ENCODE measurements around the gene PLCH2.
"Not testable (repeated sequence)": the region's sequence is repeated elsewhere in the genome, so short reads cannot be mapped to it uniquely, and the experiment has no call there.

PLCH2 gene

GRCh38 chr1:2441746-2442145, 34.3 kb upstream of the PLCH2 start:
- no peak for DNase-seq

- DNase-seq: no peak
These were observed 33.4 kb upstream of the PLCH2 start for GRCh38 chr1:2442661-2443060.

- no peak for DNase-seq
These were observed 32.6 kb upstream of the PLCH2 start for GRCh38 chr1:2443277-2444137.

- no peak for DNase-seq
These were observed 31.9 kb upstream of the PLCH2 start for GRCh38 chr1:2444138-2444591.

DNA sequence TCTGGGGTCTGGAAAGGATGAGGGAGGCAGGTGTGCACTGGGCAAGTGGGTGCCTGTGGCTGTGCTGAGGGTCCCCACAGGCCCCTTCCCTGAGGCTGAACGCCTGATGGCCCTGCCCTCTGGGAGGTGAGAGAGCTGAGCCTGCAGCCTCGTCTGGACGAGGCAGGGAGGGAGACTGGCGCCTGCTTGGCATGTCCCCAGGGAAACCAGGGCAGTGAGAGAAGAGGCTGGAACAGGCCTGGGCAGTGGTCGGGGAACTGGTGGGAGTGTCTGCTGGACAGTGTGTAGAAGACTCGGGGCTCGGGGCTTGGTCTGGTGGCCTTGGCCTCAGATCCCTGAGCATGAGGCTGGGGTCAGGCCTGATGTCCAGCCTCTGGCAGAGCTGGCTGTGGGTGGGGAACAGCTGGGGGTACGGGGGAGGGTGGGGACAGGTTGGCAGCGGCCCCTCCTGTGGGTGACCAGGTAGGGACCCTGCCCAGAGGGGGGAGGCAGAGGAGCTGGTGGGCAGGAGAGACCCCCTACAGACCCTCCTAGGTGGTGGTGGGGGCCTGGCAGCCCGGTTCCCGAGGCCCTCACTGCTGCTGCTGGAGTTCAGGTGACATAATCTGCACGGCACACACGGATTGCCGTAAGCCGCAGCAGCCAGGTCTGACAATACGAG, 30.8 kb upstream of the PLCH2 start:
- no peak for DNase-seq

DNA sequence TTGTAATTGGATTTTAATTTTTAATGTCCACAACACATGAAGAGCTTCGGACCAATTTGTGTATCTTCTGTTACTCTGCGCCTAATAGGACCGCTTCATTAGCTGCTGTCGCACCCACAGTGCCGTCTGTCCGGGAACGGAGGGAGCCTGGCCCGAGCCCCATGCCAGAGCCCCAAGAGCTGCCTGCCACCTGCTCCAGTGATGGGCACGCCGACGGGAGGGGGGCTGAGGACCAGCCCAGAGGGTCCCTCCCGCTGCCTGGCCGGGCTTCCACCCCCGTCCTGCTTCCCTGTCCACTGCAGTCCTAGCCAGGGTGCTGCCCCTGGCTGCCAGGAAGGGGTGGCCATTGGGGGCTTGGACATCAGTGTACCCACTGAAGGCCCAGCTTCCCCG, 30.3 kb upstream of the PLCH2 start:
- DNase-seq: no peak

- no peak for DNase-seq
These were observed 29.7 kb upstream of the PLCH2 start for GRCh38 chr1:2446394-2446793.

DNA sequence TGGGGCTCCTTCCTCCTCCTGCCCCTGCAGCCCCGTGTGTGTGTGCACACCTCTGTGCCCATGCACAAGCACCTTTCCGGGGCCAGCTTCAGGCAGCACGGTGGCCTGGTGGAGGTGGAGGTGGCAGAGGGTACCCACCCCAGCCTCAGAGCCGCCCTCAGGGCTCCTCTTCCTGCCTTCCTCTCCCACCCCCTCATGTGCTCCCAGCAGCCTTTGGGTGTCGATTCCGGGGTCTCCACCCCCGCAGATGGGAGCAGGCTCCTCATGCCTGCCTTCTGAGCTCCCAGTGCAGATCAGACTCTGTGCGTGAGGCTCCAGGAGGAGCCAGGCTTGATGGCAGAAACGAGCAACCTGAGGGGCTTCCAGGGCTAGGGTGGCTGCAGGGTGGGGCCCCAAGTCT, 29.2 kb upstream of the PLCH2 start:
- DNase-seq: no peak

- no peak for DNase-seq
These were observed 28.6 kb upstream of the PLCH2 start for GRCh38 chr1:2447276-2448097.

GRCh38 chr1:2448098-2448445, 28.0 kb upstream of the PLCH2 start:
- DNase-seq: no peak

DNA sequence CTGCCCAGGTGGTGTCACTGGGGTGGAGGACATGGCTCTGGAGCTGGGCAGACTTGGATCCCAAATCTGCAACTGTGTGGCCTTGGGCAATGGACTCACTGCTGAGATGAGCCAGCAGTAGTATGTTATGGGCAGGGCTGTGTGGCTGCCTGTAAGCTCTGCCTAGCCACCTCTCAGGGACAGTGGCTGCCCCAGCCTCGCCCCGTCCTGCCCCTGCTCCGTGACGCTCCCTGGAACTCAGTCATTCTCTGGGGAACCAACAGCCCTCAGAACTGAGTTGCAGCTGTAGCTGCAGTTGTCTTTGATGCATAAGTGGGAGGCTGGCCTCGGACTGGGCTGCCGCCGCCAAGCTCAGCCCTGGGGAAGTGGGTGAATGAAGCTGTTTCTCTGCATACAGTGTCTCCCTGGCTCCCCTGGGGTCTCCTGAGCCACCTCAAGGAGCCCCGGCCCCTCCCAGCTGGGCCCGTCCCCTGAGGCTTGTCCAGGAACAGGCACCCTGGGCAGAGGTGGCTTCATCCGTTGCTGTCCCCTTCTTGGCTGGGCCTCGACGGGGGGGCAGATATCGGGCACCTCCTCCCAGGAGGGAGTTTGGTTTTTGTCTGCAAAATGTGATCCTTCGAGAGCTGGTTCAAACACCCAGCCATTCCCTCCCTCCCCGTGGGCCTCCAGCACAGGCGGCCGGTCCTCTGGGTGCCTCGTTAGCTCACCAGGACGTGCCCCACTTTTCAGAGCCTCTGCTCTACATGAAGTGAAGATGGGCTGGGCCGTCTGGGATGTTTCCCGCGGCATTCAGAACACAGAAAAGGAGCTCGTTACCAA, 26.2 kb upstream of the PLCH2 start:
- no peak for DNase-seq

DNA sequence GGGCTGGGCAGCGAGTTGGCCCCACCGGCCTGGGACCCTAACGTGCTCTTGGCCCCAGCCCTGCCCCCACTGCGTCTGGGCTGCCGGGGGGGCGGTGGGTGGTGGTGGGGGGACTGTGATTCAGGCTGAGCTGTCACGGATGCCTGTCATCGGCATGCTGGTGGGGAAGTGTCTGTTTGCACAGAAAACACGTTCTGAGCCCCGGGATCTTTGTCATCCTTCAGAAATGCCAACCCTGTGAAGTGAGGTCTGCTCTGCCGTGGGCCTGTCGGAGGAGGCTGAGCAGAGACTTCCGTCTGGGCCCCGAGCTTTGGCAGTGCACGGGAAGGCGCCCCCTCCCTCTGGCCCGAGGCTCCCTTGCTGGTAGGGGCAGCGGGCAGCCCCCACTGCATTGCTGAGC, 24.3 kb upstream of the PLCH2 start:
- no peak for DNase-seq

DNA sequence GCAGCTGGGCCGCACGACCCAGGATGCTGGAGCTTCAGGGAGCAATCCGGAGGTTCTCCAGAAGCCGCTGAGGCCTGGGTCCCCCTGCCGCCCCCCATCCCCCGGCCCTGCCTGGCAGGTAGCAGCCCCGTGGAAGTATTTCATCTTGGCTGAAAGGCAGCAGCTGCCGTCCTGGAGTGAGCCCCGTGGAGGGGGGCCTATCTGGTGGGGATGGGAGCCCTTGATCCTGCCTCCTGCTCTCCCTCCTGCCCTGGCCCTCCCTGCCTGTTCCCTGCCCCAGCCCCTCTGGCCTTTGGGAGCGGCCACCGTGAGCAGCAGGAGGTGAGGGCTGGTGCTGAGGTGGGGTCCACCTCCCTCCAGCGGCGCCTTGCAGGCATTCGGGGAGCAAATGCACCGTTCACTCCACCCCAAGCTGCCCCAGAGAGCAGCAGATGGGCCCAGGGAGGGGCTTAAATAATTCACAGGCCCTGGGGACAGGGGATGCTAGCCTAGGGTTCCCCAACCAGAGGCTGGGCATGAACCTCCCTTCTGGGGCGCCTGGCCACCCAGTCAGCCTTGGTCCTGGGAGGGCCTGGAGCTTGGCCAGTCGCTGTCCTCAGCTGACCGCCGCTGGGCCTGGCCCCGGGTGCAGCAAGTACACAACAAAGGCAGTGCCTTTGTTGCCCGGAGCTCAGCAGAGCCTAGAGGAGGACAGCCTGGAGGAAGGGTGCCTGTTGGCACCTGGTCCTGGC, 23.7 kb upstream of the PLCH2 start:
- no peak for DNase-seq

- no peak for DNase-seq
These were observed 23.2 kb upstream of the PLCH2 start for GRCh38 chr1:2452932-2453315.

DNA sequence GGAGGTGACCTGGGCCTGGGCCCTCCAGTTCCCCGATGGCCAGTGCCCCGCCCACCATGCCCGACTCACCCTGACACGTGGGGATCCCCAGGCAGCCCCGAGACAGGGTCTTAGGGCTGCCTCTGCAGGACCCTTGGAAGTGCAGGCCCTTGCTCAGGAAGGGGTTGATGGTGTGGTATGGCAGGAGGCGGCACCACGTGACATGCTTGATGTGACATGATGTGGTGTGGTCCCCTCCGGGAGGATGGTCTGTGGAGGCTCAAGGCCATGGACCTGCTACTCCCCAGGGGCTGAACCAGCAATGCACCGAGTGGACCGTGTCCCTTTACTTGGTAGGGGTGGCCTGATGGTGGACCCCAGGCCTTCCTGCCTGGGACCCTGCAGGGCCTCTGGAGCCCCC, 21.9 kb upstream of the PLCH2 start:
- no peak for DNase-seq

DNA sequence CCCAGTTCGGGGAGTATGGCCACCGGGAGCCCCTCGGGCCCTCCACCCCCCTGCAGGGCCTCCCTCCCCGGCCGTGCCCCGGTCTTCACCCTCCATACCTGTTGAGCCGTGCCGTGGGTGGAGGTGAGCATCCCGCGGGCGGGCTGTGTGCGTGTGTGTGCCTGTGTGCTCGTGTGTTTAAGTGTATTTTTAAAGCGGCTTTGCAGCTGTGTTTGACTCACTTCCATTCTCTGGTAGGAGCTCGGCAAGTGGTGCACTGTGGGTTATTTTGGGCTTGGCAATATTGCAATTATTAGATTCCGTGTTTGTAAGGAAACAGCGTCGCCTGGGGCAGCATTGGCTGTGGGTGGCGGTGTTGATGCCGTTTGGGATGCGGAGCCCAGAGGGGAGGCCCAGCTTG, 20.3 kb upstream of the PLCH2 start:
- no peak for DNase-seq

GRCh38 chr1:2457444-2457843, 18.6 kb upstream of the PLCH2 start:
- DNase-seq: no peak

- no peak for DNase-seq
These were observed 17.4 kb upstream of the PLCH2 start for GRCh38 chr1:2458687-2459086.

- not testable (repeated sequence) for DNase-seq
These were observed 16.9 kb upstream of the PLCH2 start for GRCh38 chr1:2459102-2459753.

GRCh38 chr1:2459757-2460156, 16.3 kb upstream of the PLCH2 start:
- DNase-seq: no peak

DNA sequence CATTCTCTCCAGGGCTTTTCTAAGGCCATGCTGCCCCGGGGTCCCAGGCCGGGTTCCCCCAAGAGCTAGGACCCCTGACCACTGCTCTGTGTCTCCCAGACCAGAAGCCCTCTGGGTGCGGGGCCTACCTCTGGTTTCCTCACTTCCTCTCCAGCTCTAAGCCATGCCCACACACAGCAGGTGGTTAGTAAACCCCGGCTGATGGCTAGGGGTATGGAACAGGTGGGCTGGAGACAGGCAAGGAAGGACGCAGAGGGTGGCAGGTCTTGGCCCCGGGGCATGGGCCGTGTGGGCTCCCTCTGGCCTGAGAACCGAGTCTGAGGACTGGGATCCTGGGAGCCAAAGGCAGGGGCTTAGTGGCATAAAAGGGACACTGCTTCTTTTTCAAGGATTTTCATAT, 15.9 kb upstream of the PLCH2 start:
- no peak for DNase-seq

Measured in SIG-M5 (cell line).